H1 (cell line): ENCODE data around the gene SLC38A5. TPM values are rescaled to one million over a fixed set of nuclear protein-coding genes. Genes with fewer than 3 reads are reported as not detected.

Experiments
- NRF1 ChIP-seq: IDR thresholded peaks from 2 replicates; pipeline ENCODE4 v1.6.1; 2011; ENCODE audit warnings: mild to moderate bottlenecking, low read depth, low read length, improper control_type of control experiment
- SIN3A ChIP-seq, 2 experiments: IDR thresholded peaks in 1 of 2; conservative IDR thresholded peaks in 1 of 2; 2 replicates each; pipeline ENCODE4 v1.6.1; 2011 to 2012; ENCODE audit warnings: low read length in 2 of 2, improper control_type of control experiment in 1 of 2, low read depth in 1 of 2, mild to moderate bottlenecking in 1 of 2
- SIX5 ChIP-seq: IDR thresholded peaks from 2 replicates; pipeline ENCODE4 v1.6.1; 2011; ENCODE audit warnings: mild to moderate bottlenecking, low read depth, low read length
- polyA plus RNA-seq, 7 experiments: library from polyadenylated mRNA; depleted of rRNA in 3 of 7; stranded (reverse) in 5 of 7; unstranded in 2 of 7; fragments of >200 nt in 5 of 7; fragments of 200-250 nt in 2 of 7; gene quantifications; 1 replicate in 5 of 7; 2 replicates in 1 of 7; 4 replicates in 1 of 7; pipeline versions ENCODE4 v1.2.1 to v1.2.3, GENCODE V29; 2011 to 2013; ENCODE audit warnings: missing spikeins in 2 of 7, mixed read lengths in 2 of 7
- total RNA-seq: library from RNA; stranded (reverse); fragmentation: NEBNext Ultra II Directional; extraction: Animal tissue kit (Norgen Biotek cat#: 25700); gene quantifications from 2 replicates; pipeline ENCODE4 v1.2.1, GENCODE V29; 2021
- TF ChIP-seq, protein P1 (sequence below): fragments of 300-600 bp; sonication (generic); IDR thresholded peaks from 2 replicates; pipeline ENCODE4 v1.7.1; 2012; ENCODE audit warnings: low read length, moderate library complexity, mild to moderate bottlenecking, inconsistent platforms; ENCODE audit not compliant: insufficient replicate concordance

SLC38A5 gene
- total and polyA plus RNA-seq, 2 of the 8 experiments (the other 6 are each of a cell fraction or from before 2014, with no cell fraction given): 70.9 to 106 TPM

DNA sequence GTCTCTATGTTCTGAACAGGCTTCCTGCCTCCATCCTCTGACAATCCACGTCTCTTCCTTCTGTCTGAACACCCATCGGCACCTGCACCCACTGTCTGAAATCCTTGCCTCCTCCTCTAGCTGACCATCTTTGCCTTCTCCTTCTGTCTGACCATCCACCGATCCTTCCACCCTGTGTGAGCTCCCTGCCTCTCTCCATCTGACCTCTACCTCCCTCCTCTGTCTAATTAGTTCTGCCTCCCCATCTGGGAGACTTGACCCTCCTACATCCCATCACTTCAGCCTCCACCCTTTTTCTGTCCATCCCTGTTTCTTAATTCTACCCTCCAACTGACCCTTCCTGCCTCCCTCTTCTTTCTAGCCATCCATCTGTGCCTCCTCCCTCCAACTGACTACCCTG lies 10.0 kb downstream of the SLC38A5 start (continued):
- TF ChIP-seq, protein P1, sequence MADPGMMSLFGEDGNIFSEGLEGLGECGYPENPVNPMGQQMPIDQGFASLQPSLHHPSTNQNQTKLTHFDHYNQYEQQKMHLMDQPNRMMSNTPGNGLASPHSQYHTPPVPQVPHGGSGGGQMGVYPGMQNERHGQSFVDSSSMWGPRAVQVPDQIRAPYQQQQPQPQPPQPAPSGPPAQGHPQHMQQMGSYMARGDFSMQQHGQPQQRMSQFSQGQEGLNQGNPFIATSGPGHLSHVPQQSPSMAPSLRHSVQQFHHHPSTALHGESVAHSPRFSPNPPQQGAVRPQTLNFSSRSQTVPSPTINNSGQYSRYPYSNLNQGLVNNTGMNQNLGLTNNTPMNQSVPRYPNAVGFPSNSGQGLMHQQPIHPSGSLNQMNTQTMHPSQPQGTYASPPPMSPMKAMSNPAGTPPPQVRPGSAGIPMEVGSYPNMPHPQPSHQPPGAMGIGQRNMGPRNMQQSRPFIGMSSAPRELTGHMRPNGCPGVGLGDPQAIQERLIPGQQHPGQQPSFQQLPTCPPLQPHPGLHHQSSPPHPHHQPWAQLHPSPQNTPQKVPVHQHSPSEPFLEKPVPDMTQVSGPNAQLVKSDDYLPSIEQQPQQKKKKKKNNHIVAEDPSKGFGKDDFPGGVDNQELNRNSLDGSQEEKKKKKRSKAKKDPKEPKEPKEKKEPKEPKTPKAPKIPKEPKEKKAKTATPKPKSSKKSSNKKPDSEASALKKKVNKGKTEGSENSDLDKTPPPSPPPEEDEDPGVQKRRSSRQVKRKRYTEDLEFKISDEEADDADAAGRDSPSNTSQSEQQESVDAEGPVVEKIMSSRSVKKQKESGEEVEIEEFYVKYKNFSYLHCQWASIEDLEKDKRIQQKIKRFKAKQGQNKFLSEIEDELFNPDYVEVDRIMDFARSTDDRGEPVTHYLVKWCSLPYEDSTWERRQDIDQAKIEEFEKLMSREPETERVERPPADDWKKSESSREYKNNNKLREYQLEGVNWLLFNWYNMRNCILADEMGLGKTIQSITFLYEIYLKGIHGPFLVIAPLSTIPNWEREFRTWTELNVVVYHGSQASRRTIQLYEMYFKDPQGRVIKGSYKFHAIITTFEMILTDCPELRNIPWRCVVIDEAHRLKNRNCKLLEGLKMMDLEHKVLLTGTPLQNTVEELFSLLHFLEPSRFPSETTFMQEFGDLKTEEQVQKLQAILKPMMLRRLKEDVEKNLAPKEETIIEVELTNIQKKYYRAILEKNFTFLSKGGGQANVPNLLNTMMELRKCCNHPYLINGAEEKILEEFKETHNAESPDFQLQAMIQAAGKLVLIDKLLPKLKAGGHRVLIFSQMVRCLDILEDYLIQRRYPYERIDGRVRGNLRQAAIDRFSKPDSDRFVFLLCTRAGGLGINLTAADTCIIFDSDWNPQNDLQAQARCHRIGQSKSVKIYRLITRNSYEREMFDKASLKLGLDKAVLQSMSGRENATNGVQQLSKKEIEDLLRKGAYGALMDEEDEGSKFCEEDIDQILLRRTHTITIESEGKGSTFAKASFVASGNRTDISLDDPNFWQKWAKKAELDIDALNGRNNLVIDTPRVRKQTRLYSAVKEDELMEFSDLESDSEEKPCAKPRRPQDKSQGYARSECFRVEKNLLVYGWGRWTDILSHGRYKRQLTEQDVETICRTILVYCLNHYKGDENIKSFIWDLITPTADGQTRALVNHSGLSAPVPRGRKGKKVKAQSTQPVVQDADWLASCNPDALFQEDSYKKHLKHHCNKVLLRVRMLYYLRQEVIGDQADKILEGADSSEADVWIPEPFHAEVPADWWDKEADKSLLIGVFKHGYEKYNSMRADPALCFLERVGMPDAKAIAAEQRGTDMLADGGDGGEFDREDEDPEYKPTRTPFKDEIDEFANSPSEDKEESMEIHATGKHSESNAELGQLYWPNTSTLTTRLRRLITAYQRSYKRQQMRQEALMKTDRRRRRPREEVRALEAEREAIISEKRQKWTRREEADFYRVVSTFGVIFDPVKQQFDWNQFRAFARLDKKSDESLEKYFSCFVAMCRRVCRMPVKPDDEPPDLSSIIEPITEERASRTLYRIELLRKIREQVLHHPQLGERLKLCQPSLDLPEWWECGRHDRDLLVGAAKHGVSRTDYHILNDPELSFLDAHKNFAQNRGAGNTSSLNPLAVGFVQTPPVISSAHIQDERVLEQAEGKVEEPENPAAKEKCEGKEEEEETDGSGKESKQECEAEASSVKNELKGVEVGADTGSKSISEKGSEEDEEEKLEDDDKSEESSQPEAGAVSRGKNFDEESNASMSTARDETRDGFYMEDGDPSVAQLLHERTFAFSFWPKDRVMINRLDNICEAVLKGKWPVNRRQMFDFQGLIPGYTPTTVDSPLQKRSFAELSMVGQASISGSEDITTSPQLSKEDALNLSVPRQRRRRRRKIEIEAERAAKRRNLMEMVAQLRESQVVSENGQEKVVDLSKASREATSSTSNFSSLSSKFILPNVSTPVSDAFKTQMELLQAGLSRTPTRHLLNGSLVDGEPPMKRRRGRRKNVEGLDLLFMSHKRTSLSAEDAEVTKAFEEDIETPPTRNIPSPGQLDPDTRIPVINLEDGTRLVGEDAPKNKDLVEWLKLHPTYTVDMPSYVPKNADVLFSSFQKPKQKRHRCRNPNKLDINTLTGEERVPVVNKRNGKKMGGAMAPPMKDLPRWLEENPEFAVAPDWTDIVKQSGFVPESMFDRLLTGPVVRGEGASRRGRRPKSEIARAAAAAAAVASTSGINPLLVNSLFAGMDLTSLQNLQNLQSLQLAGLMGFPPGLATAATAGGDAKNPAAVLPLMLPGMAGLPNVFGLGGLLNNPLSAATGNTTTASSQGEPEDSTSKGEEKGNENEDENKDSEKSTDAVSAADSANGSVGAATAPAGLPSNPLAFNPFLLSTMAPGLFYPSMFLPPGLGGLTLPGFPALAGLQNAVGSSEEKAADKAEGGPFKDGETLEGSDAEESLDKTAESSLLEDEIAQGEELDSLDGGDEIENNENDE: no peak
- TF ChIP-seq SIN3A (conservative IDR thresholded peaks at IDR 0.05 in 1 of 2, IDR thresholded peaks at IDR 0.05 in 1 of 2; ENCODE audit: low read depth in 1 of 2, low read length in 2 of 2) (no peak), NRF1 (no peak), SIX5 (no peak)
